ENCODE measurements around the gene BCL2.

Gene BCL2

GRCh38 chr18:63322206-63322605, 2.6 kb upstream of the BCL2 start:
- no peak for ATAC-seq
- no peak for TF ChIP-seq ZFP30 (CRISPR knock-in tag; IDR thresholded peaks at IDR 0.05)

GRCh38 chr18:63321291-63321690, 1.7 kb upstream of the BCL2 start:
- TF ChIP-seq PPARA (CRISPR knock-in tag; IDR thresholded peaks at IDR 0.05; ENCODE audit: borderline replicate concordance) (no peak), TCF4 (CRISPR knock-in tag; IDR thresholded peaks at IDR 0.05; ENCODE audit: borderline replicate concordance) (no peak), GLIS3 (CRISPR knock-in tag; IDR thresholded peaks at IDR 0.05) (no peak), TSHZ2 (CRISPR knock-in tag; IDR thresholded peaks at IDR 0.05) (no peak), ZFP30 (CRISPR knock-in tag; IDR thresholded peaks at IDR 0.05) (no peak)
- ATAC-seq, result no peak

GRCh38 chr18:63320975-63321265, 1.4 kb upstream of the BCL2 start:
- no peak for ATAC-seq
- TF ChIP-seq RARB (CRISPR knock-in tag; IDR thresholded peaks at IDR 0.05) (no peak), ZNF565 (CRISPR knock-in tag; conservative IDR thresholded peaks at IDR 0.05; ENCODE audit: low read depth) (no peak), ZC3H10 (CRISPR knock-in tag; IDR thresholded peaks at IDR 0.05) (no peak), PATZ1 (CRISPR knock-in tag; IDR thresholded peaks at IDR 0.05; ENCODE audit: borderline replicate concordance) (no peak), CSDC2 (CRISPR knock-in tag; IDR thresholded peaks at IDR 0.05) (no peak), TSHZ2 (CRISPR knock-in tag; IDR thresholded peaks at IDR 0.05) (no peak)

GRCh38 chr18:63320123-63320974, 780 bp upstream of the BCL2 start:
- ATAC-seq, result peak; percentile 56
- TF ChIP-seq ZNF70 (CRISPR knock-in tag; IDR thresholded peaks at IDR 0.05), result no peak
- TF ChIP-seq BACH2 (CRISPR knock-in tag; IDR thresholded peaks at IDR 0.05; ENCODE audit: borderline replicate concordance), result no peak
- no peak for TF ChIP-seq CSDC2 (CRISPR knock-in tag; IDR thresholded peaks at IDR 0.05)
- TF ChIP-seq GLIS3 (CRISPR knock-in tag; IDR thresholded peaks at IDR 0.05), result no peak
- no peak for TF ChIP-seq ZC3H10 (CRISPR knock-in tag; IDR thresholded peaks at IDR 0.05)
- TF ChIP-seq TOX (CRISPR knock-in tag; IDR thresholded peaks at IDR 0.05; ENCODE audit: borderline replicate concordance), result no peak
- TF ChIP-seq TCF4 (CRISPR knock-in tag; IDR thresholded peaks at IDR 0.05; ENCODE audit: borderline replicate concordance), result no peak
- TF ChIP-seq TSHZ2 (CRISPR knock-in tag; IDR thresholded peaks at IDR 0.05), result no peak
- TF ChIP-seq ZNF8 (CRISPR knock-in tag; IDR thresholded peaks at IDR 0.05), result no peak
- TF ChIP-seq RARB (CRISPR knock-in tag; IDR thresholded peaks at IDR 0.05), result no peak
- no peak for TF ChIP-seq PPARA (CRISPR knock-in tag; IDR thresholded peaks at IDR 0.05; ENCODE audit: borderline replicate concordance)
- no peak for TF ChIP-seq PATZ1 (CRISPR knock-in tag; IDR thresholded peaks at IDR 0.05; ENCODE audit: borderline replicate concordance)
- TF ChIP-seq ZFP30 (CRISPR knock-in tag; IDR thresholded peaks at IDR 0.05), result no peak
- TF ChIP-seq ISL1 (CRISPR knock-in tag; IDR thresholded peaks at IDR 0.05), result no peak
- no peak for TF ChIP-seq POU6F1 (CRISPR knock-in tag; IDR thresholded peaks at IDR 0.05; ENCODE audit: borderline replicate concordance, low read depth)
- TF ChIP-seq CSRNP3 (CRISPR knock-in tag; IDR thresholded peaks at IDR 0.05), result no peak
- no peak for TF ChIP-seq ZNF565 (CRISPR knock-in tag; conservative IDR thresholded peaks at IDR 0.05; ENCODE audit: low read depth)
- no peak for TF ChIP-seq ESRRG (CRISPR knock-in tag; IDR thresholded peaks at IDR 0.05)

Data from SK-N-SH treated with all-trans-retinoic acid at 6 μM for 48 hours (cell line).